Heart right ventricle (tissue), 16 donors: ENCODE results near the gene CLIC3. TPM values are rescaled to one million over a fixed set of nuclear protein-coding genes. Genes with fewer than 3 reads are reported as not detected.

Experiments
- ATAC-seq, 8 donors: fragments of 200-7000 bp; cut with Tn5 transposase; one replicate each; pipeline ENCODE4 v1.9.1; 2020; ENCODE audit warnings: mild to moderate bottlenecking in 8 of 8, moderate library complexity in 8 of 8, moderate number of reproducible peaks in 1 of 8
- DNase-seq, 2 donors: peaks; one replicate each; pipeline ENCODE4 v3.0.0-alpha.2; 2020
- H3K27ac ChIP-seq, 10 donors: fragments of 200-600 bp; sonication (generic) in 2 of 10; one replicate each; pipeline versions ENCODE4 v1.5.0 to v1.8.0; 2020 to 2022; ENCODE audit warnings: mild to moderate bottlenecking in 3 of 10
- H3K27me3 ChIP-seq, 7 donors: fragments of 200-600 bp; one replicate each; pipeline ENCODE4 v1.8.0; 2021 to 2022; ENCODE audit warnings: mild to moderate bottlenecking in 2 of 7
- H3K36me3 ChIP-seq, 9 donors: fragments of 200-600 bp; sonication (generic) in 1 of 9; one replicate each; pipeline versions ENCODE4 v1.5.0 to v1.8.0; 2020 to 2022; ENCODE audit warnings: mild to moderate bottlenecking in 2 of 9
- H3K4me1 ChIP-seq, 9 donors: fragments of 200-600 bp; sonication (generic) in 1 of 9; one replicate each; pipeline versions ENCODE4 v1.5.0 to v1.8.0; 2020 to 2022; ENCODE audit warnings: mild to moderate bottlenecking in 4 of 9
- H3K4me3 ChIP-seq, 10 donors: fragments of 200-600 bp; sonication (generic) in 2 of 10; one replicate each; pipeline versions ENCODE4 v1.5.0 to v1.8.0; 2020 to 2022; ENCODE audit warnings: mild to moderate bottlenecking in 7 of 10, moderate library complexity in 2 of 10
- H3K9me3 ChIP-seq, 11 donors: fragments of 200-600 bp in 10 of 11; sonication (generic) in 2 of 11; one replicate each; pipeline versions ENCODE4 v1.5.0 to v1.8.0; 2013 to 2022; ENCODE audit warnings: mild to moderate bottlenecking in 2 of 11, control low read depth in 1 of 11, moderate library complexity in 1 of 11
- CTCF ChIP-seq, 9 donors: fragments of 200-600 bp; sonication (generic) in 2 of 9; IDR thresholded peaks; one replicate each; pipeline versions ENCODE4 v1.5.0 to v1.8.0; 2021 to 2022; ENCODE audit warnings: antibody characterized with exemption in 9 of 9, mild to moderate bottlenecking in 5 of 9, moderate library complexity in 1 of 9
- WGBS, 2 donors: extraction: QIAGEN DNeasy Blood & Tissue Kit; methylation state at CpG; one replicate each; pipeline ENCODE4 v1.1.7; 2013; ENCODE audit warnings: inconsistent platforms in 1 of 2; 5-methylcytosine and 5-hydroxymethylcytosine counted together
- intact Hi-C, 10 donors: fragments of 100-400 bp; cut with DNase I; formaldehyde crosslinking; loops; one replicate each; pipeline versions ENCODE4 v1.11.1 to v1.14.2; 2022
- long read RNA-seq, 3 donors: library from polyadenylated mRNA; unstranded; transcript quantifications; one replicate each; pipeline ENCODE4 v2.0.0, GENCODE V29; 2020 to 2021
- polyA plus RNA-seq, 2 donors: library from polyadenylated mRNA; stranded (reverse); fragments of 200-250 nt; gene quantifications; one replicate each; pipeline ENCODE4 v1.2.3, GENCODE V29; 2013
- total RNA-seq, 10 donors: library from RNA; stranded (reverse); fragmentation: NEBNext Ultra II Directional in 3 of 10; extraction: Animal tissue kit (Norgen Biotek cat#: 25700) in 3 of 10; gene quantifications; one replicate each; pipeline versions ENCODE4 v1.2.1 to v1.2.4, GENCODE V29; 2021 to 2023
- donor health status: Arrhythmogenic right ventricular cardiomyopathy.
- donor health status: ischemic (EF 13 %, LVEDD 7.1; RV severe dilation, severe dysfunction).
- donor health status: healthy with polysubstance abuse.
- donor health status: DM: no; HTN: yes; CAD: no.
- donor health status: DM: no; HTN: no; CAD: no.
- donor health status: ischemic (EF 25% LVEDD 6.9; RV normal size, moderate dysfunction).
- donor health status: ischemic (EF 25% LVEDD 5.7; RV mildly dilated, moderate dysfunction).
- donor health status: healthy.
- donor health status: DM: yes; HTN: yes; CAD: no.
- donor health status: Ischemic cardiomyopathy.
- donor health status: ischemic (EF 35%, LVEDD 5.7; RV mildly dilated, moderate dysfunction).
- donor health status: nonischemic (EF 11% LVEDD 7.7; RV severe dilation, severe dysfunction).
- donor health status: DM: yes; HTN: yes; CAD: no.
- donor health status: PGD.
- donor health status: ischemic (EF 29% LVEDD 5.4; RV normal size, mild dysfunction).
- donor health status: nonischemic (EF 23%, LVEDD 6.1; RV moderate dilation, normal function).

Gene CLIC3
- 10 to 100 TPM in 1 of 10 donors, 1 to 10 TPM in 8, under 1 TPM in 1; 0.46 to 11.5 (median 3.0) TPM for total RNA-seq
- polyA plus RNA-seq = 10 to 100 TPM in 1 of 2 donors, 1 to 10 TPM in 1; 9.5 to 21.4 TPM
- long read RNA-seq, donor 1, partial matches to known transcripts = 3 of 6 reads
- long read RNA-seq, donor 1, other reads (novel, unspliced or antisense) = 0 of 6 reads
- long read RNA-seq, donor 2, partial matches to known transcripts = 2 of 2 reads
- long read RNA-seq, donor 2, other reads (novel, unspliced or antisense) = 0 of 2 reads
- long read RNA-seq, donor 3, partial matches to known transcripts = 5 of 9 reads
- long read RNA-seq, donor 3, other reads (novel, unspliced or antisense) = 0 of 9 reads

- Histone ChIP-seq H3K9me3 (no peaks in the 10 kb centered on the region), H3K4me3 (peak within 1 kb of the TSS in 9 of 10 donors; percentile 9 to 47 (median 30)), H3K27ac (peak within 1 kb of the TSS in 8 of 10 donors; percentile 30 to 81 (median 46)), H3K27me3 (peaks cover 0 to 41% (median 17%) of the 10 kb centered on the region in 7 donors), H3K36me3 (peaks cover 0 to 13% (median 0%) of the 10 kb centered on the region in 9 donors), H3K4me1 (peaks cover 8 to 83% (median 47%) of the 10 kb centered on the region in 9 donors)
- ATAC-seq (peak in 3 of 8 donors; percentile 1 to 22 (median 11)), DNase-seq (peak in 1 of 2 donors; percentile 50)
- intact Hi-C loops = loop anchor here in 1 of 10 donors (5.0 kb wide), 1 partner anchor 49 kb away; the partner anchor contains the start of gene C8G
- no peak for TF ChIP-seq CTCF (IDR thresholded peaks at IDR 0.05)
- 25 to 29% methylated on average over 35 of the region's 35 CpGs for WGBS, 2 donors
These were observed at the start of gene CLIC3 for GRCh38 chr9:136996361-136997292. Gene CLIC3, minus strand, starts transcription at chr9:136996568. Its CDS starts 25 bp downstream, at chr9:136996543.

GRCh38 chr9:137045294-137046087 lies 49.1 kb upstream of the CLIC3 start:
- no peaks in the 10 kb centered on the region for H3K9me3 ChIP-seq
- H3K4me1 ChIP-seq = peaks cover 27 to 63% (median 40%) of the 10 kb centered on the region in 9 donors
- peak overlapping the region; percentile 45 to 80 (median 68) for H3K4me3 ChIP-seq
- ATAC-seq = peak in 5 of 8 donors; percentile 2 to 18 (median 9)
- H3K27ac ChIP-seq = peak overlapping the region; percentile 78 to 92 (median 88)
- peak in 1 of 2 donors; percentile 55 for DNase-seq
- H3K27me3 ChIP-seq = peaks cover 0 to 68% (median 28%) of the 10 kb centered on the region in 7 donors
- H3K36me3 ChIP-seq = peaks cover 0 to 22% (median 6%) of the 10 kb centered on the region in 9 donors
- TF ChIP-seq CTCF (IDR thresholded peaks at IDR 0.05) = no peak
- WGBS, 2 donors = 2 to 3% methylated on average over 85 to 96 of the region's 96 CpGs
- intact Hi-C loops = loop anchor here in 6 of 10 donors (1.0 to 2.0 kb wide), 4 partner anchors 19 to 25 kb away; partner anchors contain the start of gene SAPCD2 (in 1 of the 6)

GRCh38 chr9:137044502-137045177 lies 48.3 kb upstream of the CLIC3 start:
- ATAC-seq (peak in 6 of 8 donors; percentile 10 to 35 (median 20)), DNase-seq (no peak)
- peaks cover 27 to 62% (median 40%) of the 10 kb centered on the region in 9 donors for H3K4me1 ChIP-seq
- no peaks in the 10 kb centered on the region for H3K9me3 ChIP-seq
- H3K36me3 ChIP-seq = peaks cover 0 to 31% (median 8%) of the 10 kb centered on the region in 9 donors
- no peak for TF ChIP-seq CTCF (IDR thresholded peaks at IDR 0.05)
- H3K27me3 ChIP-seq = peaks cover 0 to 60% (median 26%) of the 10 kb centered on the region in 7 donors
- peak overlapping the region; percentile 78 to 92 (median 88) for H3K27ac ChIP-seq
- WGBS, 2 donors = 41 to 58% methylated on average over 18 of the region's 18 CpGs
- H3K4me3 ChIP-seq = peak overlapping the region; percentile 44 to 80 (median 68)
- intact Hi-C loops = no loop called here
